Activated B cell treated with CpG ODN at 0.5 μM for 24 hours (primary cell): ENCODE measurements around the gene FCHSD2. TPM values are rescaled to one million over a fixed set of nuclear protein-coding genes. Genes with fewer than 3 reads are reported as not detected.

ENCODE experiments used
- ATAC-seq: fragments of 200-7000 bp; cut with Tn5 transposase; one replicate; pipeline ENCODE4 v1.10.0; 2021; ENCODE audit warnings: low read depth, mild to moderate bottlenecking, moderate library complexity
- CTCF ChIA-PET: fragments of 350-600 bp; sonication (Branson Sonifier 250); formaldehyde crosslinking; loops from one replicate; lab custom pipeline; 2021; ENCODE audit warnings: antibody characterized with exemption; lab: Charles Lee
- POLR2A ChIA-PET: fragments of 350-600 bp; sonication (Branson Sonifier 250); formaldehyde crosslinking; loops from one replicate; lab custom pipeline; 2021; ENCODE audit warnings: antibody characterized with exemption; lab: Charles Lee
- DNase-seq: peaks from one replicate; pipeline ENCODE4 v3.0.0; 2022
- H3K27ac Mint-ChIP-seq: one replicate; pipeline ENCODE4 v1.8.0; 2020; ENCODE audit warnings: mixed read lengths
- H3K27me3 Mint-ChIP-seq: one replicate; pipeline ENCODE4 v1.8.0; 2021; ENCODE audit warnings: mixed read lengths
- H3K36me3 Mint-ChIP-seq: one replicate; pipeline ENCODE4 v1.8.0; 2021; ENCODE audit warnings: low read depth, mixed read lengths
- H3K4me1 Mint-ChIP-seq: one replicate; pipeline ENCODE4 v1.8.0; 2021; ENCODE audit warnings: mixed read lengths
- H3K4me3 Mint-ChIP-seq: one replicate; pipeline ENCODE4 v1.8.0; 2020; ENCODE audit warnings: mild to moderate bottlenecking, mixed read lengths
- H3K9me3 Mint-ChIP-seq: one replicate; pipeline ENCODE4 v1.8.0; 2020; ENCODE audit warnings: mixed read lengths
- intact Hi-C: fragments of 100-400 bp; cut with micrococcal nuclease; formaldehyde crosslinking; loops from one replicate; pipeline ENCODE4 v1.15.1; 2024
- total RNA-seq: library from RNA; stranded (reverse); gene quantifications from 2 replicates; pipeline ENCODE4 v1.2.3, GENCODE V29; 2022
- TF ChIP-seq, protein P1 (sequence below): fragments of 200-600 bp; IDR thresholded peaks from one replicate; pipeline ENCODE4 v1.8.0; 2022; ENCODE audit warnings: antibody characterized with exemption, mild to moderate bottlenecking

FCHSD2 gene
- 176 and 207 TPM in 2 replicates for total RNA-seq

DNA sequence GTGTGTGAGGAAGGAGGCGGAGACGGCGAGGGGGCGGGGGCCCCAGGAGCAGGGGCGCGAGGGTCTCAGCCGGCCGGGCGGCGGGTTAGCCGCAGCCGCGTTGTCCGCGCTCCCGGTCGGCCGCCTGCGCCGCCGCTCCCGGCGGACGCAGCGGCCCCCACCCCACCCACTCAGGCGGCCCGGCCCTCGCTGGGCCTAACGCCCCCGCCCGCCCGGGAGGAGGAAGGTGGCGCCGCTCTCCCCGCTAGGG is at the start of gene FCHSD2:
FCHSD2 (minus strand) TSS at position 191 of the 250 bp plus-strand sequence. CDS start 441 bp downstream, outside the sequence.
- ATAC-seq, result no peak
- CTCF ChIA-PET, result interaction anchor here (0.8 to 10.8 kb wide), 13 partner anchors 10 to 310 kb away, joined by 3 to 156 read pairs (median 8); no protein-coding TSS in a partner anchor
- Mint-ChIP-seq H3K4me1 (peaks cover 78% of the 10 kb centered on the region), H3K9me3 (no peaks in the 10 kb centered on the region), H3K4me3 (peak within 1 kb of the TSS; percentile 99), H3K36me3 (peaks cover 46% of the 10 kb centered on the region), H3K27me3 (no peaks in the 10 kb centered on the region), H3K27ac (peak within 1 kb of the TSS; percentile 99)
- intact Hi-C loops, result loop anchor here (1.0 to 2.0 kb wide), 8 partner anchors 11 to 327 kb away; partner anchors contain the start of gene ATG16L2
- DNase-seq, result no peak
- TF ChIP-seq, protein P1, sequence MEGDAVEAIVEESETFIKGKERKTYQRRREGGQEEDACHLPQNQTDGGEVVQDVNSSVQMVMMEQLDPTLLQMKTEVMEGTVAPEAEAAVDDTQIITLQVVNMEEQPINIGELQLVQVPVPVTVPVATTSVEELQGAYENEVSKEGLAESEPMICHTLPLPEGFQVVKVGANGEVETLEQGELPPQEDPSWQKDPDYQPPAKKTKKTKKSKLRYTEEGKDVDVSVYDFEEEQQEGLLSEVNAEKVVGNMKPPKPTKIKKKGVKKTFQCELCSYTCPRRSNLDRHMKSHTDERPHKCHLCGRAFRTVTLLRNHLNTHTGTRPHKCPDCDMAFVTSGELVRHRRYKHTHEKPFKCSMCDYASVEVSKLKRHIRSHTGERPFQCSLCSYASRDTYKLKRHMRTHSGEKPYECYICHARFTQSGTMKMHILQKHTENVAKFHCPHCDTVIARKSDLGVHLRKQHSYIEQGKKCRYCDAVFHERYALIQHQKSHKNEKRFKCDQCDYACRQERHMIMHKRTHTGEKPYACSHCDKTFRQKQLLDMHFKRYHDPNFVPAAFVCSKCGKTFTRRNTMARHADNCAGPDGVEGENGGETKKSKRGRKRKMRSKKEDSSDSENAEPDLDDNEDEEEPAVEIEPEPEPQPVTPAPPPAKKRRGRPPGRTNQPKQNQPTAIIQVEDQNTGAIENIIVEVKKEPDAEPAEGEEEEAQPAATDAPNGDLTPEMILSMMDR, result no peak
- POLR2A ChIA-PET, result interaction anchor here (0.7 to 15.2 kb wide), 32 partner anchors 12 to 619 kb away, joined by 3 to 551 read pairs (median 4); partner anchors contain the start of genes RAB6A and STARD10

DNA sequence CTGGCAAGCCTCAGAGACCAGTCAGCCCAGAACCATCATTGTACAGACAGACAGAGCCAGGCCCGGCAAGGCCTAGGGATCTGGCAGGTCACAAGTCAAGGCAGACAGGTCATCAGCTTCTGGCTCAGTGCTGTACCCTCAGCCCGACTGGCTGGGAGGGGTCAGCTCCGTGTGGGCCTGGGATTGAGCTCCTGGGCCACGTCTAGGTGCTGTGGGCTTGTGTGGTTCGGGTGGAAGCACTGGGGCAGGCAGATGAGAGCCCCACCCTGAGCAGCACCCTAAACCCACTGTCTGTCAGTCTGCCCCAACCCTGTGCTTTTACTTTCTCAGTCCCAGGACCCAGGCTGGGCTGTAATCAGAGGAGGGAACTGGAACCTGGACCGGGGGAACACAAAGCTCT is 49.0 kb upstream of the FCHSD2 start:
- no peaks in the 10 kb centered on the region for H3K9me3 Mint-ChIP-seq
- TF ChIP-seq, protein P1, result no peak
- H3K27me3 Mint-ChIP-seq, result no peaks in the 10 kb centered on the region
- H3K4me1 Mint-ChIP-seq, result peaks cover 43% of the 10 kb centered on the region
- no peak overlapping the region for H3K4me3 Mint-ChIP-seq
- H3K36me3 Mint-ChIP-seq, result no peaks in the 10 kb centered on the region
- ChIA-PET CTCF (interaction anchor here (1.2 kb wide), 1 partner anchor 13 kb away, joined by 5 read pairs; no protein-coding TSS in a partner anchor), POLR2A (interaction anchor here (0.6 to 1.2 kb wide), 2 partner anchors 24 to 376 kb away, joined by 3 read pairs; no protein-coding TSS in a partner anchor)
- ATAC-seq (no peak), DNase-seq (no peak)
- no peak overlapping the region for H3K27ac Mint-ChIP-seq
- intact Hi-C loops, result no loop called here

DNA sequence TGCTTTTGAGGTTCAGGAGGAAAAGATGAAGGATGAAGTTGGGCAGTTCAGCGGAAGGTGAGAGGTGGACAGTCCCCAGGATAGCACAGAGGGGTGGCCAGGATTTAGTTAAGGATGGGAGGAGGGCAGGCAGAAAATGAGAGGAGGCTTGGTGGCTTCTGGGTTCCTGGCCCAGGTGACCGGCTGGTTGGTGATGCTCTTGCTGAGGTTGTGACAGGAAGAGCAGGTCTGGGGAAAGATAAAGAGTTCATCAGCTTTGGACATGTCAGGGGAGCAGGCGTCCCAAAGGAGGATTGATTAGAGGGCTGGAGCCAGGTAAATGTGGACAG is 48.4 kb upstream of the FCHSD2 start:
- no peaks in the 10 kb centered on the region for H3K27me3 Mint-ChIP-seq
- no peak for DNase-seq
- TF ChIP-seq, protein P1, result no peak
- no peak overlapping the region for H3K4me3 Mint-ChIP-seq
- intact Hi-C loops, result no loop called here
- no peaks in the 10 kb centered on the region for H3K36me3 Mint-ChIP-seq
- no peak for ATAC-seq
- ChIA-PET POLR2A (interaction anchor here (1.2 to 2.3 kb wide), 4 partner anchors 10 to 52 kb away, joined by 3 to 8 read pairs (median 5); no protein-coding TSS in a partner anchor), CTCF (no interaction called here)
- peaks cover 46% of the 10 kb centered on the region for H3K4me1 Mint-ChIP-seq
- H3K27ac Mint-ChIP-seq, result peak overlapping the region; percentile 94
- H3K9me3 Mint-ChIP-seq, result no peaks in the 10 kb centered on the region

DNA sequence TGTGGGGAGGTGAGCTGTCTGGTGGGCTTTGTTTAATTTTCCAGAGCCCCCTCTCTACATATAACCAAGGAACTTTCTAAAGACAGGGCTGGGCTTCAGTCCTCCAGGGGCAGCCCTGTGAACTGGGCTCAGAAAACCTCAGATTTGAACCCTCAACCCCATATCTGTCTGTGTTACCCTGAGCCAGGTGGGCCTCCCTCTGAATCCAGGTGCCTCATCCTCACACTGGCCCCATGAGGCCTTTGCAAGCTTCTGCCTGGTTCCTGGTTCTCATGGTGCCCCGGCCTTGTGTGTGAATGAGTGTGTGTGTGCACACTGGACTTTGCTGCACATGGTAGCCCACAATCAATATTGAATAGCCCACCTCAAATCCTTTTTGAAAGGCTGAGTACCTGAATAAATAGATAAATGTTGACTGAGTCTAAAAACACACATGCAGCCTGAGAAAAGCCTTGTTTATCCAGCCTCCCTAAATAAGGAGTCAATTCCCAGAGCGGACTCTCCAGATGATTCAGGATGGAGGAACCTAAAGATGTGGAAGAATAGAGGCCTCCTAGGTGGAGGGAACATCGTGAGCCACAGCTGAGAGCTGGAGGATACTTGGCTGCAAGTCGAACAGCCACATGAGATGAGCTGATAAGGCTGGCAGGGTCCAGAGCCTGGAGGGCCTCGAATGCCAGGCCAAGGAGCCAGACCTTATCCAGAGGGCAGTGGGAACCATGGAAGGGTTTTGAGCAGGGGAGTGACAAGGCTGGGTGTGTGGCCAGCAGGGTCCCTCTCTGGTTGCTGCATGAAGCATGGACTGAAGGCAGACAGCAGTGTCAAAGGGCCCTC is 47.8 kb upstream of the FCHSD2 start:
- H3K27ac Mint-ChIP-seq, result peak overlapping the region; percentile 94
- ATAC-seq (peak; percentile 22), DNase-seq (no peak)
- ChIA-PET CTCF (interaction anchor here (0.9 to 2.6 kb wide), 11 partner anchors 9 to 359 kb away, joined by 3 to 19 read pairs (median 6); no protein-coding TSS in a partner anchor), POLR2A (interaction anchor here (0.6 to 2.3 kb wide), 20 partner anchors 10 to 689 kb away, joined by 3 to 17 read pairs (median 4); partner anchors contain the start of gene FCHSD2)
- peak overlapping the region; percentile 59 for H3K4me3 Mint-ChIP-seq
- no peaks in the 10 kb centered on the region for H3K9me3 Mint-ChIP-seq
- H3K4me1 Mint-ChIP-seq, result peaks cover 50% of the 10 kb centered on the region
- intact Hi-C loops, result loop anchor here (1.0 to 5.0 kb wide), 5 partner anchors 29 to 147 kb away; partner anchors contain the start of gene P2RY2
- no peaks in the 10 kb centered on the region for H3K27me3 Mint-ChIP-seq
- H3K36me3 Mint-ChIP-seq, result no peaks in the 10 kb centered on the region
- TF ChIP-seq, protein P1, result no peak

DNA sequence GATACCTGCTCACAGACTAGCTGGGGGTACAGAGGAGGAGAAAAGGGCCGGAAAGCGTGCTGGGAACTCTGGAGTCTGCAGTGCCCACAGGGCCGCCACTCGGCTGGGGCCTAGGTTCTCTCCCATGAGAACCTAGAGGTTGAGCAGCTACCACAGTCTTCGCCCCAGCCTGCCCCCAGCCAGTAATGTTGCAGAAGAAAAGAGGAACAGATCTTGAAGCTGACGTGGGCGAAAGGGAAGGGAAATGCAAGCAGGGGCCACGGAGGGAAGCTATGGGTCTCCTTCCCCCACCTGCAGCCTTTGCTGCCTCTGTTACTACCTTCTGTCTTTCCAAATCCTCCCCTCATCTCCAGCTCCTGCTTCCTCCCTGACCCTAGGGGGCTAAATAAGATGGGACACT is 47.2 kb upstream of the FCHSD2 start:
- TF ChIP-seq, protein P1, result no peak
- peak overlapping the region; percentile 94 for H3K27ac Mint-ChIP-seq
- DNase-seq (peak; percentile 66), ATAC-seq (peak; percentile 92)
- H3K9me3 Mint-ChIP-seq, result no peaks in the 10 kb centered on the region
- POLR2A ChIA-PET, result interaction anchor here (0.6 to 2.3 kb wide), 20 partner anchors 11 to 690 kb away, joined by 3 to 17 read pairs (median 4); partner anchors contain the start of gene FCHSD2
- H3K4me1 Mint-ChIP-seq, result peaks cover 51% of the 10 kb centered on the region
- CTCF ChIA-PET, result interaction anchor here (0.9 to 2.6 kb wide), 11 partner anchors 8 to 358 kb away, joined by 3 to 19 read pairs (median 6); no protein-coding TSS in a partner anchor
- intact Hi-C loops, result loop anchor here (1.0 to 5.0 kb wide), 5 partner anchors 29 to 148 kb away; partner anchors contain the start of gene P2RY2
- H3K4me3 Mint-ChIP-seq, result peak overlapping the region; percentile 59
- no peaks in the 10 kb centered on the region for H3K27me3 Mint-ChIP-seq
- no peaks in the 10 kb centered on the region for H3K36me3 Mint-ChIP-seq
